ENCODE results near the gene OR5W2.

- TF ChIP-seq POLR2AphosphoS5 (IDR thresholded peaks at IDR 0.05) = no peak
- no peak for TF ChIP-seq CTCF (IDR thresholded peaks at IDR 0.05; ENCODE audit: poor library complexity, severe bottlenecking)
Observed at GRCh38 chr11:55902308-55902707, 12.1 kb downstream of the OR5W2 start.
